GM23248 (cell line): Measurements from ENCODE around the gene MXI1. TPM values are rescaled to one million over a fixed set of nuclear protein-coding genes. Genes with fewer than 3 reads are reported as not detected.

ENCODE experiments used
- DNase-seq: peaks from one replicate; pipeline ENCODE4 v3.0.0-alpha.2; 2015
- H2AFZ ChIP-seq: fragments of 200-600 bp; sonication (generic); 2 replicates; pipeline ENCODE4 v1.6.1; 2016; ENCODE audit warnings: antibody characterized with exemption
- H3F3A ChIP-seq: fragments of 200-600 bp; sonication (generic); 2 replicates; pipeline ENCODE4 v1.6.1; 2016; ENCODE audit warnings: mild to moderate bottlenecking, antibody characterized with exemption, mixed run types; ENCODE audit not compliant: insufficient read depth
- H3K27ac ChIP-seq: fragments of 200-600 bp; sonication (generic); 2 replicates; pipeline ENCODE4 v1.5.1; 2016; ENCODE audit warnings: mild to moderate bottlenecking
- H3K27me3 ChIP-seq: fragments of 200-600 bp; sonication (generic); replicated peaks from 2 replicates; pipeline ENCODE4 v1.6.1; 2016; ENCODE audit warnings: mild to moderate bottlenecking; ENCODE audit not compliant: insufficient read depth
- H3K36me3 ChIP-seq: fragments of 200-600 bp; sonication (generic); 2 replicates; pipeline ENCODE4 v1.6.1; 2016; ENCODE audit warnings: low read depth, mild to moderate bottlenecking
- H3K4me1 ChIP-seq: fragments of 200-600 bp; sonication (generic); 2 replicates; pipeline ENCODE4 v1.6.1; 2016; ENCODE audit warnings: mild to moderate bottlenecking; ENCODE audit not compliant: insufficient read depth
- H3K4me2 ChIP-seq: fragments of 200-600 bp; sonication (generic); one replicate; pipeline ENCODE4 v1.6.1; 2016; ENCODE audit warnings: mild to moderate bottlenecking; ENCODE audit not compliant: unreplicated experiment
- H3K4me3 ChIP-seq: fragments of 200-600 bp; sonication (generic); 2 replicates; pipeline ENCODE4 v1.5.1; 2016; ENCODE audit warnings: mild to moderate bottlenecking
- H3K79me2 ChIP-seq: fragments of 200-600 bp; sonication (generic); 2 replicates; pipeline ENCODE4 v1.6.1; 2016; ENCODE audit warnings: mild to moderate bottlenecking; ENCODE audit not compliant: insufficient read depth
- H3K9ac ChIP-seq: fragments of 200-600 bp; sonication (generic); 2 replicates; pipeline ENCODE4 v1.6.1; 2016; ENCODE audit warnings: mild to moderate bottlenecking
- H3K9me2 ChIP-seq: fragments of 200-600 bp; sonication (generic); 2 replicates; pipeline ENCODE4 v1.6.1; 2016; ENCODE audit warnings: mixed run types, mild to moderate bottlenecking, moderate library complexity; ENCODE audit not compliant: insufficient read depth
- H3K9me3 ChIP-seq: fragments of 200-600 bp; sonication (generic); one replicate; pipeline ENCODE4 v1.6.1; 2017; ENCODE audit warnings: low read depth
- H4K20me1 ChIP-seq: fragments of 200-600 bp; sonication (generic); 2 replicates; pipeline ENCODE4 v1.6.0; 2016; ENCODE audit not compliant: insufficient read depth
- EZH2 ChIP-seq: fragments of 200-600 bp; sonication (generic); IDR thresholded peaks from 2 replicates; pipeline ENCODE4 v1.6.1; 2018; ENCODE audit warnings: antibody characterized with exemption, mild to moderate bottlenecking; ENCODE audit not compliant: insufficient read depth, poor library complexity, severe bottlenecking
- EZH2phosphoT487 ChIP-seq: fragments of 200-600 bp; sonication (generic); IDR thresholded peaks from 2 replicates; pipeline ENCODE4 v1.6.1; 2018; ENCODE audit warnings: antibody characterized with exemption, moderate library complexity, mild to moderate bottlenecking, low read depth; ENCODE audit not compliant: insufficient read depth
- WGBS, 2 experiments: methylation state at CpG; one replicate each; pipeline ENCODE4 v1.1.6; 2015 to 2017; ENCODE audit warnings: low lambda C conversion rate in 2 of 2, low coverage in 1 of 2; ENCODE audit errors: missing lambda C conversion rate in 2 of 2; 5-methylcytosine and 5-hydroxymethylcytosine counted together
- in situ Hi-C: fragments of 300-500 bp; cut with MboI; formaldehyde crosslinking; loops from 2 replicates; pipeline ENCODE4 v1.15.0; 2020
- polyA plus RNA-seq: library from polyadenylated mRNA; unstranded; fragments of >200 nt; fragmentation: Nextera tagmentation; extraction: Ambion mirVana; gene quantifications from 2 replicates; pipeline ENCODE4 v1.2.1, GENCODE V29; 2016
- total RNA-seq: library from RNA; depleted of rRNA; stranded (reverse); fragments of >200 nt; shearing (Covaris generic); gene quantifications from 2 replicates; pipeline ENCODE4 v1.2.3, GENCODE V29; 2014

The MXI1 gene
- total and polyA plus RNA-seq, 2 experiments from 2014 or later = 17.6 to 25.7 TPM

- Histone ChIP-seq H3K9me3 (no peaks in the 10 kb centered on the region), H2AFZ (peak overlapping the region; percentile 83), H3K36me3 (no peaks in the 10 kb centered on the region), H3K27me3 (no peaks in the 10 kb centered on the region), H3K27ac (peak overlapping the region; percentile 63), H3K9me2 (no peaks in the 10 kb centered on the region), H3K4me1 (peaks cover 7% of the 10 kb centered on the region), H3K79me2 (peaks cover 18% of the 10 kb centered on the region), H3K4me3 (peak overlapping the region; percentile 73), H3F3A (peaks cover 30% of the 10 kb centered on the region; the same call in 1 of the 2 replicates), H3K9ac (peak overlapping the region; percentile 62), H4K20me1 (no peaks in the 10 kb centered on the region), H3K4me2 (peak overlapping the region; percentile 78)
- WGBS, 2 experiments = 77 to 78% methylated on average over 9 of the region's 9 CpGs
- no peak for DNase-seq
- in situ Hi-C loops = no loop called here
- TF ChIP-seq EZH2phosphoT487 (no peak), EZH2 (no peak)
Measured at GRCh38 chr10:110224992-110225391, 17.6 kb downstream of the MXI1 start.

- Histone ChIP-seq H4K20me1 (no peaks in the 10 kb centered on the region), H3F3A (peaks cover 30% of the 10 kb centered on the region; the same call in 1 of the 2 replicates), H3K9ac (peak overlapping the region; percentile 62), H3K9me3 (no peaks in the 10 kb centered on the region), H3K4me3 (peak overlapping the region; percentile 73), H3K9me2 (no peaks in the 10 kb centered on the region), H2AFZ (peak overlapping the region; percentile 83), H3K36me3 (no peaks in the 10 kb centered on the region), H3K4me2 (peak overlapping the region; percentile 78), H3K4me1 (peaks cover 7% of the 10 kb centered on the region), H3K27ac (peak overlapping the region; percentile 63), H3K79me2 (peaks cover 17% of the 10 kb centered on the region; the same call in 1 of the 2 replicates), H3K27me3 (no peaks in the 10 kb centered on the region)
- in situ Hi-C loops = no loop called here
- WGBS, 2 experiments = 0 to 3% methylated on average over 8 of the region's 8 CpGs
- no peak for DNase-seq
- TF ChIP-seq EZH2phosphoT487 (no peak), EZH2 (no peak)
Measured at GRCh38 chr10:110225441-110225755, 18.0 kb downstream of the MXI1 start.

- peak overlapping the region; percentile 86 for H3K4me3 ChIP-seq
- H3K4me1 ChIP-seq = peaks cover 7% of the 10 kb centered on the region
- H3K9me2 ChIP-seq = no peaks in the 10 kb centered on the region
- peak overlapping the region; percentile 71 for H3K9ac ChIP-seq
- H3K27me3 ChIP-seq = no peaks in the 10 kb centered on the region
- no peaks in the 10 kb centered on the region for H4K20me1 ChIP-seq
- TF ChIP-seq EZH2 = no peak
- TF ChIP-seq EZH2phosphoT487 = no peak
- H3F3A ChIP-seq = peaks cover 25% of the 10 kb centered on the region; the same call in 1 of the 2 replicates
- in situ Hi-C loops = no loop called here
- H2AFZ ChIP-seq = peak overlapping the region; percentile 83
- DNase-seq = peak; percentile 97
- WGBS, 2 experiments = 0 to 1% methylated on average over 34 to 98 of the region's 103 CpGs
- peak overlapping the region; percentile 63 for H3K27ac ChIP-seq
- H3K9me3 ChIP-seq = no peaks in the 10 kb centered on the region
- no peaks in the 10 kb centered on the region for H3K36me3 ChIP-seq
- peaks cover 16% of the 10 kb centered on the region; the same call in 1 of the 2 replicates for H3K79me2 ChIP-seq
- H3K4me2 ChIP-seq = peak overlapping the region; percentile 78
Measured at GRCh38 chr10:110225756-110226542, 18.5 kb downstream of the MXI1 start.

GRCh38 chr10:110226543-110226925, 19.1 kb downstream of the MXI1 start:
- in situ Hi-C loops = no loop called here
- no peaks in the 10 kb centered on the region for H3K36me3 ChIP-seq
- WGBS, 2 experiments = 2% methylated on average over 36 of the region's 36 CpGs; no CpG with 5 or more reads in 1 of the 2 experiments
- H4K20me1 ChIP-seq = no peaks in the 10 kb centered on the region
- no peaks in the 10 kb centered on the region for H3K9me2 ChIP-seq
- DNase-seq = peak; percentile 96
- no peaks in the 10 kb centered on the region for H3K27me3 ChIP-seq
- H3K27ac ChIP-seq = peak overlapping the region; percentile 63
- H3K4me1 ChIP-seq = peaks cover 7% of the 10 kb centered on the region
- H3F3A ChIP-seq = peaks cover 19% of the 10 kb centered on the region; the same call in 1 of the 2 replicates
- H3K79me2 ChIP-seq = peaks cover 12% of the 10 kb centered on the region; the same call in 1 of the 2 replicates
- H3K9me3 ChIP-seq = no peaks in the 10 kb centered on the region
- H3K4me2 ChIP-seq = no peak overlapping the region
- H2AFZ ChIP-seq = no peak overlapping the region
- H3K9ac ChIP-seq = peak overlapping the region; percentile 71
- peak overlapping the region; percentile 86 for H3K4me3 ChIP-seq
- TF ChIP-seq EZH2phosphoT487 (no peak), EZH2 (no peak)
